ENCODE results near the gene ATXN3.

Gene ATXN3

GRCh38 chr14:92121207-92121669 is 14.9 kb upstream of the ATXN3 start:
- peak overlapping the region; percentile 100 for H3K4me3 ChIP-seq (replicated peaks; ENCODE audit: low read depth, low read length)
- TF ChIP-seq, protein P1, sequence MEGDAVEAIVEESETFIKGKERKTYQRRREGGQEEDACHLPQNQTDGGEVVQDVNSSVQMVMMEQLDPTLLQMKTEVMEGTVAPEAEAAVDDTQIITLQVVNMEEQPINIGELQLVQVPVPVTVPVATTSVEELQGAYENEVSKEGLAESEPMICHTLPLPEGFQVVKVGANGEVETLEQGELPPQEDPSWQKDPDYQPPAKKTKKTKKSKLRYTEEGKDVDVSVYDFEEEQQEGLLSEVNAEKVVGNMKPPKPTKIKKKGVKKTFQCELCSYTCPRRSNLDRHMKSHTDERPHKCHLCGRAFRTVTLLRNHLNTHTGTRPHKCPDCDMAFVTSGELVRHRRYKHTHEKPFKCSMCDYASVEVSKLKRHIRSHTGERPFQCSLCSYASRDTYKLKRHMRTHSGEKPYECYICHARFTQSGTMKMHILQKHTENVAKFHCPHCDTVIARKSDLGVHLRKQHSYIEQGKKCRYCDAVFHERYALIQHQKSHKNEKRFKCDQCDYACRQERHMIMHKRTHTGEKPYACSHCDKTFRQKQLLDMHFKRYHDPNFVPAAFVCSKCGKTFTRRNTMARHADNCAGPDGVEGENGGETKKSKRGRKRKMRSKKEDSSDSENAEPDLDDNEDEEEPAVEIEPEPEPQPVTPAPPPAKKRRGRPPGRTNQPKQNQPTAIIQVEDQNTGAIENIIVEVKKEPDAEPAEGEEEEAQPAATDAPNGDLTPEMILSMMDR (IDR thresholded peaks at IDR 0.05; ENCODE audit: insufficient read depth, low read length, poor library complexity, severe bottlenecking) = no peak
- H3K27me3 ChIP-seq (replicated peaks; ENCODE audit: control insufficient read depth, insufficient read depth, low read length) = no peaks in the 10 kb centered on the region
- H3K36me3 ChIP-seq (ENCODE audit: control insufficient read depth, insufficient read depth, low read length) = peaks cover 4% of the 10 kb centered on the region; the same call in 1 of the 2 replicates
- DNase-seq (ENCODE audit: extremely low read depth, insufficient read length) = no peak

- Histone ChIP-seq H3K36me3 (ENCODE audit: control insufficient read depth, insufficient read depth, low read length) (no peaks in the 10 kb centered on the region), H3K27me3 (replicated peaks; ENCODE audit: control insufficient read depth, insufficient read depth, low read length) (no peaks in the 10 kb centered on the region), H3K4me3 (replicated peaks; ENCODE audit: low read depth, low read length) (no peak overlapping the region)
- TF ChIP-seq, protein P1 (IDR thresholded peaks at IDR 0.05; ENCODE audit: insufficient read depth, low read length, poor library complexity, severe bottlenecking) = no peak
- no peak for DNase-seq (ENCODE audit: extremely low read depth, insufficient read length)
These were observed 3.1 kb upstream of the ATXN3 start for GRCh38 chr14:92109490-92109889.

- TF ChIP-seq, protein P1 (IDR thresholded peaks at IDR 0.05; ENCODE audit: insufficient read depth, low read length, poor library complexity, severe bottlenecking) = no peak
- Histone ChIP-seq H3K36me3 (ENCODE audit: control insufficient read depth, insufficient read depth, low read length) (no peaks in the 10 kb centered on the region), H3K4me3 (replicated peaks; ENCODE audit: low read depth, low read length) (no peak overlapping the region), H3K27me3 (replicated peaks; ENCODE audit: control insufficient read depth, insufficient read depth, low read length) (no peaks in the 10 kb centered on the region)
- DNase-seq (ENCODE audit: extremely low read depth, insufficient read length) = no peak
These were observed 2.2 kb upstream of the ATXN3 start for GRCh38 chr14:92108345-92109254.

DNA sequence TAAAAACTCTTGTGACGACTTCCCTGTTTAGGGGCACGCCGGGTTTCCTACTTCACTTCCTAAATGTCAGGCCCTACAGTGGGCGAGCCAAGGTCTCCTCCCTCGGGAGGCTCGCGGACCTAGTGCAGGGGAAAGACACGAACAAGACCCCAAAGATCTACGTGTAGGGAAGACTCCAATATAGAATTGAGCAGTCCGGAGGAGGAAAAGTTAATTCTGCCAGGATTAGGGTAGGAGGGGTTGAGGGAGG is 564 bp downstream of the ATXN3 start:
- no peaks in the 10 kb centered on the region for H3K27me3 ChIP-seq (replicated peaks; ENCODE audit: control insufficient read depth, insufficient read depth, low read length)
- no peaks in the 10 kb centered on the region for H3K36me3 ChIP-seq (ENCODE audit: control insufficient read depth, insufficient read depth, low read length)
- TF ChIP-seq, protein P1 (IDR thresholded peaks at IDR 0.05; ENCODE audit: insufficient read depth, low read length, poor library complexity, severe bottlenecking) = no peak
- no peak for DNase-seq (ENCODE audit: extremely low read depth, insufficient read length)
- H3K4me3 ChIP-seq (replicated peaks; ENCODE audit: low read depth, low read length) = peak overlapping the region; percentile 91

- Histone ChIP-seq H3K36me3 (ENCODE audit: control insufficient read depth, insufficient read depth, low read length) (no peaks in the 10 kb centered on the region), H3K27me3 (replicated peaks; ENCODE audit: control insufficient read depth, insufficient read depth, low read length) (no peaks in the 10 kb centered on the region), H3K4me3 (replicated peaks; ENCODE audit: low read depth, low read length) (peak overlapping the region; percentile 91)
- TF ChIP-seq, protein P1 (IDR thresholded peaks at IDR 0.05; ENCODE audit: insufficient read depth, low read length, poor library complexity, severe bottlenecking) = no peak
- no peak for DNase-seq (ENCODE audit: extremely low read depth, insufficient read length)
These were observed 1.1 kb downstream of the ATXN3 start for GRCh38 chr14:92105073-92105892.

Data from GM06990 (cell line).